MV-4-11 (cell line): ENCODE measurements around the gene KMT2C.

Experiments used
- DNase-seq: peaks from one replicate; lab custom pipeline; 2025; lab: John Stamatoyannopoulos, UW

The KMT2C gene

DNA sequence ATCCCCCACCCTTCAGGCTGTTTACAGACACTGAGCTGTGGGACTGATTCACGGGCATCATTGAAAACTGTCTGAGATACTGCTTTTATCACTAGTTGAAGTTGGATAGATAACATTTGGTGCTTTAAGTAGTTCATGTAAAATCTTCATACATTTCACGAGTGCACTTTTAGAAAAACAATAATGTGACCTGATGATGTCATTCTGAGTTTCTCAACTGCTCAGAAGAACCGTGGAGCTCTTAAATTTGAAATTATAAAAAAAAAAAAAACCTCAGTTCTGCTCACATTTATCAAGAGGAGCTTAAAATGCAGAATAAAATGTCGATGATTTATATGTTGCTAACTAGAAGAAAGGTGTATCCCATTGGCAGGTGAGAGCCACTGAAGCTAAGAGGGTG, 328.8 kb downstream of the KMT2C start:
- no peak for DNase-seq

DNA sequence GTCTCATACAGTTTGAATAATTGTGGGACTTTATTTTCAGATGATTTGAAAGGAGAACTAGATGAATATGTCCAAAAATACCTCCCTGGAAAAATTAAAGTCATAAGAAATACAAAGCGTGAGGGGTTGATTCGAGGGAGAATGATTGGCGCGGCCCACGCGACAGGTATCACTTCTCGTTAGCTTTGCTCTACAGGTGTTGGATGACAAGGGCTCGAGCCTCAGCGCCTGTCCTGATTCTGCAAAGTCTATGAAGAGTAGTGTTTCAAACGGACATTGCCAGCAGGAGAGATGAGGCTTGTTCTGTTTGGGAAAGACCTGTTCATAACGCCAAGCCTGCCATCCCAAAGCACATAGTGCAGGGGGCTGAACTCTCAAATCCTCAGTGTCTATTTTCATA, 330.6 kb downstream of the KMT2C start:
- DNase-seq = no peak

DNA sequence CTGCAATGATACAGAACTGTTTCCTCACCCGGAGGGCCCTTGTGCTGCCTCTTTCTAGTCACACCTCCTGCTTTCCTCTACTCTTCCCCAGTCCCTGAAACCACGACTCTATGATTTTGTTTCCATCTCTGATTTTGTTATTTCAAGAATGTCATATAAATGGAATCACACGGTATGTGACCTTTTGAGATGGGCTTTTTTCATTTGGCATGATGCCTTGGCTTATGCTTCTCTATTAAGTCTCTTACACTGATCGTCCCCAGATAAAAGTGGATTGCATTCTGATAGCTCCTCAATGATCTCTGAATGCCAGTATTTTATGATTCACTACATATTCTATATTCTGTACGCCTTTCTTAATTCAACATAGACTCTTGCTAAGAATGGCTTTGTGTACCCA, 332.1 kb downstream of the KMT2C start:
- DNase-seq = no peak

GRCh38 chr7:152103066-152103465, 332.7 kb downstream of the KMT2C start:
- DNase-seq = no peak

DNA sequence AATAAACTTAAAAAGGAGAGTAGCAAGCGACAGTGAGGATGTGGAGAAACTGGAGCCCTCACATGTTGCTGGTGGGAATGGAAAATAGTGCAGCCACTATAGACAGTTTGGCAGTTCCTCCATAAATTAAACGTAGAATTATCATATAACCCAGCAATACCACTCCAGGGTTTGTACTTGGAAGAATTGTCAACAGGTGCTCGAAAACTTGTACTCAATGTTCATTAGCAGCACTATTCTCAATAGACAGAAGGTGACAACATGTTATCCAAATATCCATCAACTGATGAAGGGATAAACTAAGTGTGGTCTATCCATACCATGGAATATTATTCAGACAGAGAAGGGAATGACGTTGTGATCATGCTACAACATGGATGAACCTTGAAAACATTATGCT, 338.5 kb downstream of the KMT2C start:
- DNase-seq = no peak

GRCh38 chr7:152095771-152096170, 340.0 kb downstream of the KMT2C start:
- no peak for DNase-seq

DNA sequence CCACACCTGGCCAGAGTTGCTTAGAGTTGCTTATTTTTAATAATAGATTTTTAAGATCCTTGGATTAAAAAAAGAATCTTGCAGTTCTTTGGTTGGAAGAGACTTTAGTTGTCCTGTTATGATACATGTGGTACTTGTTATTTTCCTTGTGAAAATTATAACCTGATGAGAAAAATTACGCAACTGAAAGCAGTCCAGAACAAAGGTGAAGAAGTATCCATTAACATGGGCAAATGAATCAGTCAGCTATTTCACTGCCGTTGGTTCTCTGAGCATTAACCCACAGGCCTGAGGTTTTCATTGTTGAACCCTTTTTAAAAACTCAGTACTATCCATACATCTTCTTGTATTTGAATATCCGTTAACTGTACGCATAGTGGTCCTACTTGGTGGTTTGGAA, 342.1 kb downstream of the KMT2C start:
- no peak for DNase-seq

DNA sequence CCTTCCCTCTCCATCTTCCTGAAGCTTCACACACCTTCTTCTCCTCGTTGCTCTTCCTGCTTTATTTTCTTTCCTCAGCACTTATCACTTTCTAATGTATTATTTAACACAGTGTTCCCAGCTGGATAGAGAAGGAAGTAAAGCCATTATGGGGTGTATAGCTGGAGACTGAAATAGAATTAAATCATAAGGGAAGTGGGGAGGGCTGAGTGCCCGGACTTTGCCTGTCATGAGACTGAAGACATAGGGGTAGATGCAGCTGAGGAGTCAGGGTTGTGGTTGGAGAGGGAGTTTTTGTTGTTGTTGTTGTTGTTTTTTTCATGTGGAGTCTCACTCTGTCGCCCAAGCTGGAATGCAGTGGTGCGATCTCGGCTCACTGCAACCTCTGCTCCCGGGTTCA, 345.1 kb downstream of the KMT2C start:
- no peak for DNase-seq

DNA sequence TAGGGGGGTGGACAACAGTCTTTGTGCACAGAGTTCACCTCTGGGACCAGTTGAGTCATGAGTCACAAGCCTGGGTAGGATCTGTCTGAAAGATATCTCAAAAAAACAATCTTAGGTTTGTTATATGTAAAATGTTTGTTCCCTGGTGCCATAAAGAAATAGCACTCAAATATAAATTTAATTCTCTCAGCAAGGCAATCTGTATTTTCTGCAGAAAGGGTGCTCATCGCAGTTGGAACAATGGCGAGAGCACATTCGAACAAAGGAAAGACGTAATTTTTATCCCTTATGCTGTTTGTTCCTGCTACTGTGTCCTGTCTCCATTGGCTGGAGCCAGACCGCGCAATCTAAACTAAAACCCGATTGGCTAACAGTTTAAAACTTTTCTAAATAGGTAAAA, 346.6 kb downstream of the KMT2C start:
- DNase-seq = no peak

GRCh38 chr7:152086513-152086912, 349.3 kb downstream of the KMT2C start:
- no peak for DNase-seq

GRCh38 chr7:152085131-152085530, 350.7 kb downstream of the KMT2C start:
- no peak for DNase-seq
